Dendritic cell treated with granulocyte-macrophage colony-stimulating factor and Interleukin-4, amounts not matched to agents 40 ng/mL and 50 ng/mL, for 4 days (primary cell): ENCODE results near the gene TTC23L.
A peak's percentile ranks its signal among the peaks of the same experiment; 100 is the strongest.

Experiments
- H3K27ac Mint-ChIP-seq: one replicate; pipeline ENCODE4 v1.8.0; 2022; ENCODE audit warnings: mild to moderate bottlenecking, mixed read lengths
- H3K27me3 Mint-ChIP-seq: one replicate; pipeline ENCODE4 v1.8.0; 2022; ENCODE audit warnings: mild to moderate bottlenecking, mixed read lengths
- H3K36me3 Mint-ChIP-seq: one replicate; pipeline ENCODE4 v1.8.0; 2022; ENCODE audit warnings: low read depth, mixed read lengths
- H3K4me1 Mint-ChIP-seq: one replicate; pipeline ENCODE4 v1.8.0; 2022; ENCODE audit warnings: low read depth, mixed read lengths
- H3K4me3 Mint-ChIP-seq: one replicate; pipeline ENCODE4 v1.8.0; 2022; ENCODE audit warnings: mild to moderate bottlenecking, moderate library complexity, mixed read lengths
- H3K9me3 Mint-ChIP-seq: one replicate; pipeline ENCODE4 v1.8.0; 2022; ENCODE audit warnings: mixed read lengths
- intact Hi-C: fragments of 100-400 bp; cut with micrococcal nuclease; formaldehyde crosslinking; loops from one replicate; pipeline ENCODE4 v1.15.0; 2022

Gene TTC23L

GRCh38 chr5:34844999-34845398 is 6.0 kb downstream of the TTC23L start:
- intact Hi-C loops = no loop called here
- no peaks in the 10 kb centered on the region for H3K9me3 Mint-ChIP-seq
- H3K36me3 Mint-ChIP-seq = no peaks in the 10 kb centered on the region
- H3K4me1 Mint-ChIP-seq = no peaks in the 10 kb centered on the region
- H3K27me3 Mint-ChIP-seq = peaks cover 14% of the 10 kb centered on the region
- H3K4me3 Mint-ChIP-seq = no peak overlapping the region
- H3K27ac Mint-ChIP-seq = no peak overlapping the region

DNA sequence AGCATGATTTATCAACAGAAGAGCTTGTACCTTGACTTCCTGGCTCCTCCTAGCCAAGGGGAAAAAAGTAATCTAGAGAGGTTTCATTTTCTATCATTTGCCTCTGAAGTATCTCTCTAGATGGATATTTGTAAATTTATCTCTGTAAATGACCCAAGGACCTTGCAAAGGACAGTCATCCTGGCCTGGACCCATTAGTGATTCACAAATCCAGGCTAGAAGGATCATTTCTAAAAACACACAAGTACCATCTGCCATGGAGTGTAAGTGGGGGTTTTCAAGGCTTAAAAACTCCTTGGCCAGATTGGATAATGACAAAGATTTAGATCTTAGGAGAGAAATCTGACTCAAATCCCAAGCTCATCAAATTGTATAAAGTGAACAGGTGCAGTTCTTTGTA is 8.1 kb downstream of the TTC23L start:
- intact Hi-C loops = no loop called here
- Mint-ChIP-seq H3K27ac (no peak overlapping the region), H3K27me3 (peaks cover 5% of the 10 kb centered on the region), H3K4me3 (no peak overlapping the region), H3K4me1 (no peaks in the 10 kb centered on the region), H3K36me3 (no peaks in the 10 kb centered on the region), H3K9me3 (no peaks in the 10 kb centered on the region)

GRCh38 chr5:34847552-34847951 is 8.6 kb downstream of the TTC23L start:
- Mint-ChIP-seq H3K4me3 (no peak overlapping the region), H3K9me3 (peaks cover 1% of the 10 kb centered on the region), H3K4me1 (no peaks in the 10 kb centered on the region), H3K36me3 (no peaks in the 10 kb centered on the region), H3K27ac (no peak overlapping the region), H3K27me3 (peaks cover 3% of the 10 kb centered on the region)
- intact Hi-C loops = no loop called here

DNA sequence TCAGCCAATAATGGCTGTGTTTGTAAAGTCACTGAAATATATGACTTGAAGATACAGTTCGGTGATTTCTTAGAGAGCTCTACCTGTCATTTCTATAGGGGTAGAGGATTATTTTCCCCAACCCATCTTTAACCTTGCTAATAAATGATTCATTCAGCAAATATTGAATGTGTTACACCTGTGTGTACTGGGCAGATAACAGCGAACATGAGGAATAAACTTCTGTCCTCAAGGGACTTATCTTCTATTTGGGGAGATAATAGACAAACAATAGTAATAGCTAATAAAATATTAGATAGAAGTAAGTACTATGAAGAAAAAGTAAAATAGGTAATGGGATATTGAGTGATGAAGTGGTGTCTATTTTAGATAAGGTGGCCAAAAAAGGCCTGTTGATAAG is 9.3 kb downstream of the TTC23L start:
- H3K36me3 Mint-ChIP-seq = no peaks in the 10 kb centered on the region
- H3K27me3 Mint-ChIP-seq = peaks cover 3% of the 10 kb centered on the region
- peaks cover 8% of the 10 kb centered on the region for H3K9me3 Mint-ChIP-seq
- H3K4me3 Mint-ChIP-seq = no peak overlapping the region
- H3K4me1 Mint-ChIP-seq = no peaks in the 10 kb centered on the region
- no peak overlapping the region for H3K27ac Mint-ChIP-seq
- intact Hi-C loops = no loop called here

- Mint-ChIP-seq H3K27me3 (peaks cover 3% of the 10 kb centered on the region), H3K9me3 (peaks cover 14% of the 10 kb centered on the region), H3K36me3 (no peaks in the 10 kb centered on the region), H3K27ac (no peak overlapping the region), H3K4me1 (no peaks in the 10 kb centered on the region), H3K4me3 (no peak overlapping the region)
- intact Hi-C loops = no loop called here
These were observed 10.3 kb downstream of the TTC23L start for GRCh38 chr5:34849253-34849652.

DNA sequence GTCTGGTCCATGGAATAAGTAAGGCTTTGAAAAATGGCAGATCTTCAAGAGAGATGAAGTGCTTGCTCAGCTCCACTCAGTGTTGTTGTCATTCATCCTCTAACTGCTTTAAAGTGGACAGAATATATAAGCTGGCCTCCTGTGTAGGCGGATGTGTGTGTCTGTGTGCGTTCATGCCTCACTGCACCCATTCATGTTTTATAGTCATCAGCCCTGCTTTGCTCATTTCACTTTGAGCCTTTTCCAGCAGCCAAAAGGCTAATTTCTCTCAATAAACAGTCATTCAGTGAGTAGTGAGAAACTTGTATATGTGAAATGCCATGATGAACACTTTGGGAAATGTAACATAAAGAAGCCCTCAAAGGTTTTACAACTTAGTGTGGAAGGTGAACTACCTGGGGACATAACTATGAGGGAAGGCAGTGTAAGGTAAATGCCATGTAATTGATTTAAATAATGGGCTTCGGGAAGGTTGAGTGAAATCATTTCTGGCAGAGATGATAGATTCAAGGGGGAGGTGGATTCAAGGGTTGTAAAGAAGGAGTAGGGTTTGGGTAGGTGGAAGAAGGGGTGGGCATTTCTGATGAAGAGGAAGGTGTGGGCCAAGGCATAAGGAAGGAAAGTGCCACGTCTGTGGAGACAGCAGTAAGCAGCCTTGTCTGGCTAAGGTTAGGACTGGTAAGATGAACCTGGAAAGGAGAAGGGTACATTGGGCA is 15.7 kb downstream of the TTC23L start:
- intact Hi-C loops = no loop called here
- no peak overlapping the region for H3K4me3 Mint-ChIP-seq
- peaks cover 14% of the 10 kb centered on the region for H3K9me3 Mint-ChIP-seq
- no peak overlapping the region for H3K27ac Mint-ChIP-seq
- no peaks in the 10 kb centered on the region for H3K4me1 Mint-ChIP-seq
- peaks cover 1% of the 10 kb centered on the region for H3K27me3 Mint-ChIP-seq
- H3K36me3 Mint-ChIP-seq = no peaks in the 10 kb centered on the region

- intact Hi-C loops = no loop called here
- Mint-ChIP-seq H3K27ac (no peak overlapping the region), H3K4me1 (no peaks in the 10 kb centered on the region), H3K36me3 (no peaks in the 10 kb centered on the region), H3K27me3 (peaks cover 1% of the 10 kb centered on the region), H3K4me3 (no peak overlapping the region), H3K9me3 (peaks cover 14% of the 10 kb centered on the region)
These were observed 18.2 kb downstream of the TTC23L start for GRCh38 chr5:34857161-34857560.

GRCh38 chr5:34857894-34858293 is 18.9 kb downstream of the TTC23L start:
- intact Hi-C loops = no loop called here
- H3K27me3 Mint-ChIP-seq = peaks cover 1% of the 10 kb centered on the region
- H3K27ac Mint-ChIP-seq = no peak overlapping the region
- H3K36me3 Mint-ChIP-seq = no peaks in the 10 kb centered on the region
- peaks cover 5% of the 10 kb centered on the region for H3K4me1 Mint-ChIP-seq
- peaks cover 9% of the 10 kb centered on the region for H3K9me3 Mint-ChIP-seq
- H3K4me3 Mint-ChIP-seq = no peak overlapping the region

GRCh38 chr5:34858790-34859189 is 19.8 kb downstream of the TTC23L start:
- H3K27me3 Mint-ChIP-seq = peaks cover 1% of the 10 kb centered on the region
- intact Hi-C loops = no loop called here
- H3K27ac Mint-ChIP-seq = no peak overlapping the region
- peaks cover 12% of the 10 kb centered on the region for H3K4me1 Mint-ChIP-seq
- no peaks in the 10 kb centered on the region for H3K9me3 Mint-ChIP-seq
- no peak overlapping the region for H3K4me3 Mint-ChIP-seq
- H3K36me3 Mint-ChIP-seq = no peaks in the 10 kb centered on the region

GRCh38 chr5:34859253-34859652 is 20.3 kb downstream of the TTC23L start:
- Mint-ChIP-seq H3K36me3 (no peaks in the 10 kb centered on the region), H3K27me3 (peaks cover 1% of the 10 kb centered on the region), H3K9me3 (no peaks in the 10 kb centered on the region), H3K27ac (no peak overlapping the region), H3K4me3 (no peak overlapping the region), H3K4me1 (peaks cover 16% of the 10 kb centered on the region)
- intact Hi-C loops = no loop called here

DNA sequence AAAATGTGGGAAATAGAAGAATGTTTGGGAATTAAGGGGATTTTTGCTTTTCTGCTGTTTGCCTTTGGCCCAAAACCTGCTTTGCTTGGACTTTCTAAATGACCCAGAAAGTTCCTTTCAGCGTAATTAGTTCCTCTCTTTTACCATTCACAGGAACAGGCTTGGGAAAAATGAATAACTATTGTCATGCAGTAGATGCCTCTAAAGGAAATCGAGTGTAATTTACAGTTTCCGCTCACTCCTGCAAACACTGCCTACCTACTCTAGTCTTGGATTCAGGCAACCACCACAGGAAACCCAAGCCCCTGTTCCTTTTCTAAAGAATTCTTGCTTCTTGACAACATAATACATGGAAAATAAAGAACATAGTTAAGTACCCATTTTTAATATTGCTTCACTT is 25.0 kb downstream of the TTC23L start:
- no peaks in the 10 kb centered on the region for H3K27me3 Mint-ChIP-seq
- peak overlapping the region; percentile 65 for H3K27ac Mint-ChIP-seq
- H3K36me3 Mint-ChIP-seq = no peaks in the 10 kb centered on the region
- H3K9me3 Mint-ChIP-seq = no peaks in the 10 kb centered on the region
- no peak overlapping the region for H3K4me3 Mint-ChIP-seq
- intact Hi-C loops = no loop called here
- H3K4me1 Mint-ChIP-seq = peaks cover 27% of the 10 kb centered on the region

DNA sequence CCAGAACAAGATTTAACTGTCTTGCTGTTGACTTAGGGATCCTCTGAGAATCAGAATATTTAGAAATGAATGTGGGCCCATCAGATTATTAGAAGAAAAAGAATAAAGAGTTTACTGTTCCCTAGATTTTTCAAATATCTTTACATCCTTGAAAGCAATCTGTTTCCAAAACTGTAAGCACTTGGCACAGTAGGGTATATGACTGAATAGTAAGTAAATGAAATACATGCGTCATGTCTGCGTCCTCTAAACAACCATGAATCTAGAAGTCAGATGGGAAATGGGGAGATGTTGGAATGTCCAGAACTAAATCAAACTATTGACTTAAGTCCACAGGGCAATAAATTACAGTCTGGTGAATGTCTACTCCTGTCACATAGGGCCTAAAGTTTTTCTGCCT is 26.1 kb downstream of the TTC23L start:
- Mint-ChIP-seq H3K36me3 (no peaks in the 10 kb centered on the region), H3K4me3 (no peak overlapping the region), H3K4me1 (peaks cover 27% of the 10 kb centered on the region), H3K27me3 (no peaks in the 10 kb centered on the region), H3K27ac (no peak overlapping the region), H3K9me3 (no peaks in the 10 kb centered on the region)
- intact Hi-C loops = no loop called here

GRCh38 chr5:34866989-34867471 is 28.1 kb downstream of the TTC23L start:
- H3K9me3 Mint-ChIP-seq = no peaks in the 10 kb centered on the region
- H3K4me1 Mint-ChIP-seq = peaks cover 27% of the 10 kb centered on the region
- intact Hi-C loops = no loop called here
- peak overlapping the region; percentile 53 for H3K27ac Mint-ChIP-seq
- H3K36me3 Mint-ChIP-seq = no peaks in the 10 kb centered on the region
- H3K4me3 Mint-ChIP-seq = no peak overlapping the region
- no peaks in the 10 kb centered on the region for H3K27me3 Mint-ChIP-seq

DNA sequence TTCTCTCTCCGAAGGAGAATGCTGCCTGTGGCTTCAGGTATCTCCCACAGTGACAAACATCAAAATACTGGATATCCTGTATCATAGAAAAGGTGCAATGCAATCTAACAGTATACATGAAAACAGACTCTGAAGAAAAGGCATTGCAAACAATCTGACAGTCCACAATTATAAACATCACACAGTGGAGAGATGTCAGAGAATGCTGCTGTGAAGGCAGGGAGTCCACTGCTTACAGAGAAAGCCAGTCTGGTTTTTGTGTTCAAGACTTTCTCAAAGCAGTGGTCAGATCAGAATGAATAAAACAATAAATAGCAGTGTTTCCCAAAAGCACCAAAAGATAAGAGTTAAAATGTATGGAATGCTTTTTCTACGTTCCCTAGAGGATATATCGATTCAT is 28.7 kb downstream of the TTC23L start:
- H3K36me3 Mint-ChIP-seq = no peaks in the 10 kb centered on the region
- peaks cover 24% of the 10 kb centered on the region for H3K4me1 Mint-ChIP-seq
- no peaks in the 10 kb centered on the region for H3K9me3 Mint-ChIP-seq
- H3K27ac Mint-ChIP-seq = peak overlapping the region; percentile 53
- no peak overlapping the region for H3K4me3 Mint-ChIP-seq
- no peaks in the 10 kb centered on the region for H3K27me3 Mint-ChIP-seq
- intact Hi-C loops = no loop called here

GRCh38 chr5:34868791-34869190 is 29.8 kb downstream of the TTC23L start:
- H3K36me3 Mint-ChIP-seq = no peaks in the 10 kb centered on the region
- no peaks in the 10 kb centered on the region for H3K27me3 Mint-ChIP-seq
- H3K4me3 Mint-ChIP-seq = no peak overlapping the region
- H3K27ac Mint-ChIP-seq = no peak overlapping the region
- H3K9me3 Mint-ChIP-seq = no peaks in the 10 kb centered on the region
- peaks cover 15% of the 10 kb centered on the region for H3K4me1 Mint-ChIP-seq
- intact Hi-C loops = no loop called here
